ENCODE measurements around the gene TSPAN15.

TSPAN15 gene

DNA sequence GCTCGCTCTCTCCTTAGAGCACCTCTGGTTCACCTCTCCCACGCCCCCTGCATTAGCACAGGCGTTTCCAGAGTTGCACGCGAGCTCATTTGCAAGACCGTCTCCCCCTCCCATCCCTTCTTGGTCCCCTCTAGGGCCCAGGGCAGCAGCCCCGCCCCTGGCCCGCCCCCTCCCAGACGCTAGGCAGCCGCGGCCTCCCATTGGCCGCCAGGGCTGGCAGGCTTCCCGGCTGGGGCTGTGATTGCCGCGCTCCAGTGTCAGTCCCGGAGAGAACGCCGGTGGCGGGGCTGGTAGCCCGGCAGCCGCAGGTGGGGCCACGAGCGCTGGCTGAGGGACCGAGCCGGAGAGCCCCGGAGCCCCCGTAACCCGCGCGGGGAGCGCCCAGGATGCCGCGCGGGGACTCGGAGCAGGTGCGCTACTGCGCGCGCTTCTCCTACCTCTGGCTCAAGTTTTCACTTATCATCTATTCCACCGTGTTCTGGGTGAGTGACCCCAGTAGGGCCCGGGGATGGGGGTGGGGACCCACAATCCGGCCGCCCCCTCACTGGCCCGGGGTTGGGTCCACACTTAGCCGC is at the start of gene TSPAN15:
TSS of gene TSPAN15 (plus strand) at position 257 of the 575 bp plus-strand sequence. CDS start at position 387, 130 bp downstream.
- DNase-seq = peak; percentile 91

DNA sequence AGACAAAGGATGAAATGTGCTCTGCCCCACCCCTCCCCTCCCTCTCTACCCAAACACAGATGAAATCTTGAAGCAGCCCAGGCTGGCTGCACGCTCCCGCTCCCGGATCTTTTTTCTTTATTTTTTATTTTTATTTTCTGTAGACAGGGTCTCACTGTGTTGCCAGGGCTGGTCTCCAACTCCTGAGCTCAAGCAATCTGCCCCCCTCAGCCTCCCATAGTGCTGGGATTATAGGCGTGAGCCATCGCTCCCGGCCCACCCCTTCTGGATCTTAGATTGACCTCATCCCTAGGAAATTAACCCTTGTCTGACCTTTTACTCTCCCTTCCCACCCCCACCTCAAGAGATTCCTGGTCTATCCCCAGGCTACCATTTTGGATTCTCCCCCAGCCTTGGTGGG is 48.9 kb upstream of the TSPAN15 start:
- no peak for DNase-seq

DNA sequence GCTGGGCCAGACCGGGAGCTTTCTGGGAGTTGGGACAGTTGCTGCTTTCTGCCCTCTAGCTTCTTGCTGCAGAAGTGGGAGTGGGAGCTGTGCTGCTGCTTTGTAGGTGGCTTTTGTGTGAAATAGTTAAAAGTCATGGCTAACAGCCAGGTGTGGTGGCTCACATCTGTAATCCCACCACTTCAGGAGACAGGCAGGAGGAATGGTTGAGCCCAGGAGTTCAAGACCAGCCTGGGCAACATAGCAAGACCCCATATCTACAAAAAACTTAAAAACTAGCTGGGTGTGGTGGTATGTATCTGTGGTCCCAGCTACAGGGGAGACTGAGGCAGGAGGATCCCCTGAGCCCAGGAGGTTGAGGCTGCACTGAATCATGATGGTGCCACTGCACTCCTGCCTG is 48.2 kb upstream of the TSPAN15 start:
- DNase-seq = no peak

DNA sequence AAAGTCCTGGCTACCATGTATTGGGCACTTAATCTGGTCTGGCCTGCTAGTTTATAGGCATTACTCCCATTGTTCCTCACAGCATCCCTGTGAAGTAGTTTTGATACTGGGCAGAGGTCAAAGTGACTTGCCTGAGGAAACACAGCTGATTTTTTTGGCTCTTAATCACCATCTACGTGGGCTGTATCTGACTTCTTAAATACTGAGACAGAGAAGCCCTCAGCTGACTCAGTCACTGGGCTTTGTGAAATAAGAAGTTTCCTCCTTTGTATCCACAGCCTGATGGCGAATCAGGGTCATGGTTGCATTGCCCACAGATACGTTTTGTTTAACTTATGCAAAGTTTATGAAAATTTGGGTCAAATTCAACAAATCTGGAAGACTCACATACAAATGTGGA is 47.7 kb upstream of the TSPAN15 start:
- DNase-seq = no peak

DNA sequence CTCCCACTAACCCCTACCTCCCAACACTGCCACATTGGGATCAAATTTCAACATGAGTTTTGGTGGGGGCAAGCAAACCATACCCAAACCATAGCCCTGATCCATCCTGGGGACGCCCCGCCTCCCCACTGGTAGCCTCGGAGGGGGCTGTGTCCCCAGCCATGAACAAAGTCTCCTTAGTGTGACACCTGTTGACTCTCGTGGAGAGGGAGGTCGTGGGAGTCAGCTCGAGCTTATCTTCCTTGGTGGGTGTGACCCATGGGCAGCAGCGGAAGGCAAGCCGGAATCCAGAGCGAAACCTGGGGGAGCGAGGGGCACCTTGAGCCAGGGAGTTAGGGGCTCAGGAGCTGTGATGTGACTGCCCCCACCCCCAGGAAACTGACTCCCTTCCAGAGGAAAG is 46.5 kb upstream of the TSPAN15 start:
- no peak for DNase-seq

DNA sequence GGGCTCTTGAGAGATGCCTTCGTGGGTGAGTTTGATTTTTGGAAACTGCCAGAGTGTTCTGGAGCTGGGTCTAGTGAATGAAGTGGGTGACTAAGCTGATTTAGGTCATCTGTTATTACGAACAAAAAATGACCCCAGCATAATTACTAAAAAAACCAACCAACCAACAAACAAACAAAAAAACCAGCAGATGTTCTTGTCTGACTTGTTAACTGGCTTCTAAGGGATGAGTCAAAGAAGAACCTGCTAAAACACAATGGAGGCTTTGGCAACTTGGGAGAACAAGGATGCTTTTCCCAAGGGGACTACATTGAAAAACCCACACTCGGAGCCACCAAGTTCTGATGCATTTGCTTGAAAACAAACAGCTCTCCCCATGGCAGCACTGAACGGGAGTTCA is 46.0 kb upstream of the TSPAN15 start:
- DNase-seq = no peak

DNA sequence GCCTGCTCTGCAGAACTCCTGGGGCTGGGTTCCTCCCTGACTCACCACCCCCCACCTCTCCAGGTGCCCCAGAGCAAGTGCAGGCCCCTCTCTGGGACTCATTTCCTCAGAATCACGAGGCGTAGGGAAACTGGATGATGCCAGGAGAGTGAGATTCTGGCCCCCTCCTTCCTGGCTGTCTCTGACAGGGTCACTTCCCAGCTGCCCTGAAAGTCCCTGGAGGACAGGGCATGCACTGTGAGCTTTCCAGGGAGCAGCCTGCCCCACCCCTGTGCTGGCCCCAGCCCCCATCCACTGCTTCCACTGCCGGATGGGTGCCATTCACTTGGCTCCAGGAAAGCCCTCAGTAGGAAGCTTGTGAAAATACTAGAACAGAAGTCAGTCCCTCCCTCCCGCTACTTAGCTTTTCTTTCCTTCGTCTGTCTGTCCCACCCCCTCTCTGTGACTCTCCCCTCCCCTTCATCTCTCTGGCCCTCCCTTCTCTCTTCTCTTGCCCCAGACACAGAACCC is 44.9 kb upstream of the TSPAN15 start:
- DNase-seq = peak; percentile 7

DNA sequence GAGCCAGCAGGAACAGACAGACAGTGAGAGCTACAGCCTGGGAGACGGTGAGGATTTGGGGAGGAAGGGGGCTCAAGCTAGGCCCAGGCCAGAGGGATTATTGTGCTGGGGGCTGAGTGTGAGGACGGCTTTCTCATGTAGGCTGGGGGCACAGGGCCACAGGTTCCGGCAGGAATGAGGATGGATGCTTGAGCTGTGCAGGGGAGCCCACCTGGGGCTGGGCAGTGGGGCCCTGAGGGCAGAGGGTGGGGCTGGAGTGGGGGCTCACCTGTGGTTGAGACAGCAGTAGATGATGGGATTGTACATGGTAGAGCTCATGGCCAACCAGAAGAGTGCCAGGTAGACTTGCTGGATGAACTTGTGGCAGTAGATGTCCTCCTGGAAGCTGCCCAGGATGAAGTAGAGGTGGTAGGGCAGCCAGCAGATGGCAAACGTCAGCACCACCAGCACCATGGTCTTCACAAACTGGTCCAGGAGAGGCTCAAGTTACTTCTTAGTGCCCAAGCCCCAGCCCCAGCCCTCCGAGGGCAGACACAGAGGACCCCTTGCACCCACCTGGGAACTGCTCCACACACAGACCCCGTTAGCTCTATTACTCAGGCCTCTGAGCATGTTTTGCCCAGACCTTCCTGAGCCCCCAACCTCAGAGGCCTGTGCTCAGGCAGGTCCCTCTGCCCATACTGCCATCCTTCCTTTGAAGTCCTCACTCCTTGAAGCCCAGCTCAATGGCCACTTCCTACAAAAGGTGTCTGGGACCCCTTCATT is 44.3 kb upstream of the TSPAN15 start:
- peak; percentile 7 for DNase-seq

DNA sequence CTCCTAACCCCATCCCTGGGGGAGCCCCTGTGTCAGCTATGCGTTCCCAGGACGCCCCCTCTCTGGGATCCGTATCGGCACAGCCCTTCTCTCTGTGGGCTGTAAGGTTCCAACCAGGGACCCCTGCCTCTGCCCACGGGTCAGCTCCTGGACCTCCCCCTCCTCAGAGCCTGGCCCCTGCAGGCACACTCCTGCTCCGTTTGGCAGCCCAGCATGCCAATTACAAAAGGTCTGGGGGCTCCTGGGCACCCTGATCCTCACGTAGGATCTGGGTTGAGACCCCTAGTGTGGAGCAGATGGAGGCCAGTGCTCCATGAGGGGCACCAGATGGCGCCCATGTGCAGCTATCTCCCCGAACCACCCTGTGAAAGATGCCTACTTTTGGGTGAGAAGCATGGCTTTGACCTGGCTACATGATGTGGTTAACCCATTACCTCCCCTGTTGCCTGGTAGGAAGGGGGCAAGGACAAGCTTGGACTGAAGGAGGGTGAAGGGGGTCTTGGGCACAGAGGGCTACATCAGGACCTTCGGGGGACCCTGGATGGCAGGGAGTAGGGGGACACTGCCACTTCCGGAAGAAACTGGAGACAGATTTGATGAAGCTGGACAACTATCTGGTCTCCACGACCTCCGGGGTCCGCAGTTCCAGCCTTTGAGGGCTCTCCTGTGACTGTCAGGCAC is 43.5 kb upstream of the TSPAN15 start:
- DNase-seq = peak; percentile 47

DNA sequence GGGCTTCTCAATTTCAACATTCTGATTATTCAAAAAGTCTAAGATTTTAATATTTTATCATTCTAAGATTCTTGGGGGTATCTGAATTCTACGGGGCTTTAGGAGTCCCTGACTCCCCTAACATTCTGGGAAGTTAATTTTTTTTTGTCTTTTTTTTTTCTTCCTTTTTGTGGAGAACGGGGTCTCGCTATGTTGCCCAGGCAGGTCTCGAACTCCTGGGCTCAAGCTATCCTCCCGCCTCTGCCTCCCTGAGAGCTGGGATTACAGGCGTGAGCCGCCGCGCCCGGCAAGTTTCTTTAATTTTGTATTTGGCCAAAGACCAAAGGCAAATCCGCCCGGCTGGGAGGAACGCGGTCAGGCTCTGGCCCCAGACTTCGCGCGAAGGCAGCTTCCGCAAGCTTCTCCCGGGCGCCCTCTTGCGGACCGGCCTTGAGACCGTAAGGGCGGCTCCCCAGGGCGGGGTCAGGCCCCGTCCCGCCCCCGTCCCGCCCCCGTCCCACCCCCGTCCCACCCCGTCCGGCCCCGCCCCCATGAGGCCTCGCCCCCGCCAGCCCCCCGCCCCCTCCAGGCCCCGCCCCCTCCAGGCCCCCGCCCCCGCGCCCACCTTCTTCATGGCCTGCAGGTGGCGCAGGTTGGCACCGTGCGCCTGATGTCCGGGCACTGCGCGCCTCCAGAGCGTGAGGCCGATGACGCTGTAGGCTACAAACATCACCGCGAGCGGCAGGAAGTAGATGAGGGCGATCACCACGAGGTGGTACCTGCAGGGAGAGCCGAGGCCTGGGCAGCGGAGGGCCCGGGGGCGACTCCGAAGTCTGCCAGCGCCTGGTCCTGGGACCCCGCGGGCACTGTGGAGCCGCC is 42.7 kb upstream of the TSPAN15 start:
- peak; percentile 94 for DNase-seq

DNA sequence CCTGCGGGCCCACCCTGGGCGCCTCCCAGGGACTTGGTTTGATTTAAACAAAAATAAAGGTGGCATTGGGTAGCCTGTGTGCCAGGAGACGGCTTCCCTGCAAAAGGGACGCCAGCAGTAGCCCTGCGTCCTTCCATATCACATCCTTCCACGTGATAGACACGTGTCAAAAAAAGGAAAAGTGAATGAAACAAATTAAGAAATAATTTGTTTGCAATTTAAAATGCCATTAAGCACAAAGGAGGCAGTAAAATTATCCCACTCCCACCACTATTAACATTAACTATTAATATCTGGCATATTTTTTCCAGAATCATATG is 42.1 kb upstream of the TSPAN15 start:
- no peak for DNase-seq

DNA sequence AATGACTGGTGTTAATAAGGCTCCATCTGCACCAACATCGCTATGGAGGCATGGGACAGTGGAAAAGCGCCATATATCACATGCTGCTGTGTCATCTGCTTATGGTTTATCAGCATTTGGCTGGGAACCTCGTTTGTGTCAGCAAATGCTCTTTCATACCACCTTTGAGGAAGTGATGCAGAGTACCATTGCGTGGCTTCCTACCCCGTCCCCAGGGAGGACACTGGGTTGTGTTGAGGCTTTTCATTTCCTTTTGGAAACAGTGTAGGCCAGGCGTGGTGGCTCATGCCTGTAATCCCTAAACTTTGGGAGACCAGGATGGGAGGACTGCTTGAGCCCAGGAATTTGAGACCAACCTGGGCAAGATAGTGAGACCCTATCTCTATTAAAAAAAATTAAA is 41.3 kb upstream of the TSPAN15 start:
- no peak for DNase-seq

DNA sequence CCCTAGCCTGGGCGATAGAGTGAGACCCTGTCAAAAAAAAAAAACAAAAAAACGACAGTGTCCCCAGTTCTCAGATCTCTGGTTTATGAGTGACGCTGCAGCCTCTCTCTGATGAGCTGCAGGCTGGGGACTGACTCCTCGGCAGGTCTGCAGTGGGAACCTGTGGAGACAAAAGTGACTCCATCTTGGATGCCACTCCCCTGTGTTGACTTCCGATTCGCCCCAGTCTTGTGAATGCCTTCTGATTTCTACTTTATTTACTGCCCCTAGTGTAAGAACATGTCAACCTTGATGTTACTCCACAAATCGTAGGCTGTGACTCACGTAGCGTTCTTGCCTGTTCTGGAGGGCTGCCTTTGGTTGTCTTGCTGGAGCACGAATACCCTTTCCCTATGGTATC is 40.8 kb upstream of the TSPAN15 start:
- DNase-seq = no peak

DNA sequence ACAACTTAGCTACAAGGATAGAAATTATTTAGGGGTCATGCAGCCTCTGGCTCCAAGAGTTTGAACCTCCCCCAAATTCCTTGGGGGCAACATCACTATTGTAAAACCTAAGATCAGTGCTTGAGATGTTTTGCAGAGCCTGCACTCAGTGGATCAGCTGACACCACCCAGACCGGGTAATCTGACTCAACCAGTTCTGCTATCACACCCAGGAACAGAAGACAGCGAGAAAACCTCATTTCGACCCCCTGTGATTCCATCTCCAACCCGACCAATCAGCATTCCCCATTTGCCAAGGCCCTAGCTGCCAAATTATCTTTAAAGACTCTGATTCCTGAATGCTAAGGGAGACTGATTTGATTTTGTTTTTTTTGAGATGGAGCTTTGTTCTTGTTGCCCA is 39.8 kb upstream of the TSPAN15 start:
- DNase-seq = no peak

DNA sequence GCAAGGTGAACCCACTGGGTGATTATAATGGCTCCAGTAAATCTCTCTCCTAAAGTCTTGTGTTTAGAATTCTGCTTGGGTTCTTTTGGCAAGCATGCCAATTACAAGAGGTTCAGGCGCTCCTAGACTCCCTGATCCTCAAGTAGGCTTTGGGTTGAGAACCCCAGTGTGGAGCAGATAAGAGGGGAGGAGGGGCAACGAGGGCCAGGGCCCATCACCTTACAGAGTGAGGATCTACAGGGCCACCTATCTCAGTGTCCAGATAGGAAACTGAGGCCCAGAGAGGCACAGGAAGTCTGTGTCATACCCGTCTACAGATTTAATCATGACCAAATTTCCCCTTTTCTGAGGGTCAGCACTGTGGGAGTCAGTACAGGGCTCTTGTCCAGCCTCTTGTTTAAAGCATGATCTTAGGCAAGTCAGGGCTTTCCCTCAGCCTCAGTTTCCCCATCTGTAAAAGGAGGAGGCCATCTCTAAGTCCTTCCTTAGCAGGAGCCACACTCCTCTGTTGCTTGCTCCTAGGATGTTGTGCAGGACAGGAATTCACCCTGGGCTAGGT is 39.0 kb upstream of the TSPAN15 start:
- no peak for DNase-seq

DNA sequence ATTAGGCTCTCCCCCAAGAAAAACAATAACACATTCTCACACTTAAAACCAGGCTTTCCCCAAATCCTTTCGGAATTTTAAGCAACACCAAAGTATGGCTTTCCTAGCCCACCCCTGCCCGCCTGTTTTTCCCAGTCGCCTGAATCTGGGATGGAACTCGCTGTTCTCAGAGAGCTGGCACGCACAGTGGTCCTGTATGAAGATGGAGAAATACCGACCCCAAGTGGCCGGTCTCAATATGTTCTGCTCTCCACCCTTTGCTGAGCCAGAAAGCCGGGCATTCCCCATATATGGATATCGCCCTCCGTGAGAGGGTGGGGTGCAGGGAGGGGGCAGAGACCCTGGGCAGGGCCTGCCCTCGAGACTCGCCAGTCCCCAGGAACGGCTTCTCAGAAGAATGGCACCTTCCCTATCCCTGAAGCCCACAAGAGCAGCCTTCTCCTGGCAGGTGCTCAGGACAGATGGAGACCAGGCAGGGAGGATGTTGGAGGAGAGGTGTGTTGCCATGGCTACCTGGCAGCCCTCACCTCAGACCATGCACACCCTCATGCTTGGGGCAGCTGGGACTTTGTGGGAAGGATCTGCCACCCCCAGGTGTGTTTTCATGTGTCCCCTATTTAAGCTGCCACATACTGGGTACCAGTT is 37.9 kb upstream of the TSPAN15 start:
- peak; percentile 74 for DNase-seq

DNA sequence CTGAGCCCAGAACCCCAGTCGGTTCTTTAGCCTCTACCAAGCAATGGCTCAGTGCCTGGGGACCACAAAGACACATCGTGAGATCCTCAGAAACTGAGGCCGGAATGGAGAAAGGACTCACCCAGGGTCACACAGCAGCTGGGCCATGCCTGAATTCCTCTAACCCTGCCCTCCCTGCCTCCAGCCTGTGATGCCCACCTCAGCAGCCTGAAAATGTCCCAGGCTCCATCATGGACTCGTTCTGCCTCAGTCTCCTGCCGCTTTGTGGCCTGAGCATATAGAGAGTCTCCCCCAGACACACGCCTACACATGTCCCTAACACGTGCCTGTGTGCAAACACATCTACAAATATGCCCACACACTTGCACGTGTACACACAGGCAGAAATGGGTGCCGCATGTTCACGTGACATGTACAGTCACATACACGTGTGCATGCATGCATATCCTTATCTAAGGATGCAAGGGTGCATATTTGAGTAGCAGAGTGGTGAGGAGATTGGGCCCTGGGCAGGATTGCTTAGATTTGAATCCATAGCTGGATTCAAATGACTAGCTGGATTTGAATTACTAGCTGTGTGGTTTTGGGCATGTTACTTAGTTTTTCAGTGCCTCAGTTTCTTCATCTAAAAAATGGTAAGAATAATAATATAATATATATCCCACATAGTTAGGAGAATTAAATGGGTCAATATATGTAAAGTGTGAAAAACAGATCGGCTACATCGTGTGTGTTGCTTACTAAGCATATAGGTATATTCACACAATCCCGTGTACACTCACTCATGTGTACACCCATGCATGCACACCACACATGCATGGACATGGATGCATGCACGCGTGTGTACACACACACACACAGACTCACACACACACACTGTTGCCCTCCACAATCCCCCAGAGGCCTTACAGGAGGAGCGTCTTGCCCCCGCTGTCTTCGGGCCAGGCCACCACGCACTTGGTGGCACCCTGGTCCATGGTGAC is 36.9 kb upstream of the TSPAN15 start:
- no peak for DNase-seq

DNA sequence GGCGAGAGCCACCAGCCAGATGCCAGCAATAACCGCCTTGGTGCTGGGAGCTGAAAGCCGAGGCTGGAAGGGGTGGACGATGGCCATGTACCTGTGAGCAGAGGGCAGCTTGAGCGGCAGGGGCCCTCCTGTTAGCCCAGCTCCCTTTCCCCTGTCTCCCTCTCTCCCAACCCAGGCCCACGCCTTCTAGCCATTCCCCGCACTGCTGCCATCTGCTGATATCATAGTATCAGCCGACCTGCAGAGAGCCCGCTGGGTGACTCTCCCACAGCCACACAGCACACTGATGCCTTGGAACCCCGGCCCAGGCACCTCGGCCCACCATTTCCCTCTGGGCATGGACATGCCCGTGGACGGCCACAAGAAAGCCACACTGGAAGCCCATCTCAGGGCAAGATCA is 36.2 kb upstream of the TSPAN15 start:
- peak; percentile 15 for DNase-seq

DNA sequence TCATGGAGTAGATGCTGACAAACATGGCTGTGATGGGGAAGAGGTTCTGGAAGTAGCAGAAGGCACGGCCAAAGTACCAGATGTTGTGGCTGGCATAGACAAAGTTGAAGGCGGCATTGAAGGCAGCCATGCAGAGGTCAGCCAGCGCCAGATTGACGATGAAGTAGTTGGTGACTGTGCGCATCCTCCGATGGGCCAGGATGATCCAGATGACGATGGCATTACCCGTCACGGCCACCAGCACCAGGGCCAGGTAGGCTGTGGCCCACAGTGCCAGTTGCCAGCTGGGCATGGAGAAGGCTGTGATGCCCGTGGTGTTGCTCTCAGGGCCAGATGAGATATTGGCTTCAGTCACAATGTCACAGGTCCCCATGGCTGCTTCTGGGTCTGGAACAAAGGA is 35.3 kb upstream of the TSPAN15 start:
- no peak for DNase-seq

DNA sequence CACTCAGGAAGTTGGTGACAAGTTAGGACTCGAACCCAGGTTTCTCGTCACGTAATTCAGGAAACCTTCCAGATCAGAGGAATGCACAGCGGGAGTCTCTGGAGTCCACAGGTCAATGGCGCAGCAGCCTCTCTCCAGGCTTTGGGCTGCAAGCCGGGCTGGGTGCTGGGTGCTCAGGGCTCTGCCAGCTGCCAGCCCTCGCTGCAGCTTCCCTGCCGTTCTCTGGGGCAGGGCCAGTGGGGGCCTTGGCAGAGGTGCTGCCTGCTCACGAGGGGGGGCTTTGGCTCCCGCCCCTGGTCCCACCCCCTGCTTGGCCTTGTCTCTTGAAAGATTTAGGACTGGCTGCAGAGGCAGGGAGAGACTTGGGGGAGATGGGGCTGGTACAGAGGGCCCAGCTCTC is 34.6 kb upstream of the TSPAN15 start, which contains the start of gene TACR2:
TSS of gene TACR2 (minus strand) at position 224 of the 400 bp plus-strand sequence. CDS start 595 bp downstream, outside the sequence.
- DNase-seq = no peak

DNA sequence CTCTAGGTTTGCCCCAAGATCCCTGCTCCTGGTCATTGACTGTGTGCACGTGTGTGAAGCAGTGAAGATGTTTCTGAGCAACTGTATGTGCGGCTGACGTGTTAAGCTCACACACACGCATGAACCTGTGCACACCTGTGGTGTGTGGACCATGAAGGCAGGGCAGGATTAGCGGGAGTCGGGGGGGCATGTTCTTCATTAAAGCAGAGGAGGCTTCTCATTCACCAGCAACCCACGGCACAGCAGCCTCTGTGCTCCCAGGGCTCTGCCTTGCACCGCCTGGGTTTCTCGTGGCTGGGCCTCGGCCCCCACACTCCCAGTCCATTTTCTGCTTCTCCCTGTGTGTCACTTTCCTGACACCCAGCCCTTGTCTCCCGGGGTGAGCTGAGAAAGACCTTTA is 33.7 kb upstream of the TSPAN15 start:
- no peak for DNase-seq
